ENCODE measurements around the gene TEDC2.
"Not testable (repeated sequence)": the region's sequence is repeated elsewhere in the genome, so short reads cannot be mapped to it uniquely, and the experiment has no call there.

The TEDC2 gene

GRCh38 chr16:2459647-2460390, at the start of gene TEDC2:
Gene TEDC2 (plus strand): TSS chr16:2460109. CDS start chr16:2460145, 36 bp downstream.
- peak; percentile 96 for DNase-seq

GRCh38 chr16:2415085-2415484, 44.8 kb upstream of the TEDC2 start:
- DNase-seq = no peak

- DNase-seq = no peak
Measured at GRCh38 chr16:2420035-2420434, 39.9 kb upstream of the TEDC2 start.

GRCh38 chr16:2422123-2422867, 37.6 kb upstream of the TEDC2 start:
- no peak for DNase-seq

GRCh38 chr16:2424061-2425007, 35.6 kb upstream of the TEDC2 start:
- DNase-seq = no peak

GRCh38 chr16:2425008-2425518, 34.8 kb upstream of the TEDC2 start:
- no peak for DNase-seq

GRCh38 chr16:2425825-2426430, 34.0 kb upstream of the TEDC2 start:
- no peak for DNase-seq

GRCh38 chr16:2426941-2427361, 33.0 kb upstream of the TEDC2 start:
- no peak for DNase-seq

GRCh38 chr16:2427526-2427925, 32.4 kb upstream of the TEDC2 start:
- DNase-seq = no peak

- DNase-seq = no peak
Measured at GRCh38 chr16:2428051-2428783, 31.7 kb upstream of the TEDC2 start.

GRCh38 chr16:2428784-2429033, 31.2 kb upstream of the TEDC2 start:
- no peak for DNase-seq

GRCh38 chr16:2429034-2429770, 30.7 kb upstream of the TEDC2 start, which contains the start of gene CCNF:
Gene CCNF (plus strand): TSS chr16:2429447. CDS start chr16:2429482, 35 bp downstream.
- DNase-seq = peak; percentile 98

GRCh38 chr16:2429771-2430663, 29.9 kb upstream of the TEDC2 start:
- DNase-seq = peak; percentile 19

GRCh38 chr16:2432286-2432685, 27.6 kb upstream of the TEDC2 start:
- no peak for DNase-seq

- DNase-seq = no peak
Measured at GRCh38 chr16:2432801-2433505, 27.0 kb upstream of the TEDC2 start.

- not testable (repeated sequence) for DNase-seq
Measured at GRCh38 chr16:2435236-2435635, 24.7 kb upstream of the TEDC2 start.

- no peak for DNase-seq
Measured at GRCh38 chr16:2436110-2436509, 23.8 kb upstream of the TEDC2 start.

- no peak for DNase-seq
Measured at GRCh38 chr16:2437032-2437790, 22.7 kb upstream of the TEDC2 start.

GRCh38 chr16:2438121-2438520, 21.8 kb upstream of the TEDC2 start:
- no peak for DNase-seq
